HCT116 (cell line): ENCODE measurements around the gene ART5.

Experiments
- EZH2 ChIP-seq: fragments of 200-600 bp; sonication (generic); IDR thresholded peaks from 2 replicates; pipeline ENCODE4 v1.6.1; 2017; ENCODE audit warnings: antibody characterized with exemption, mixed run types
- EZH2phosphoT487 ChIP-seq: fragments of 200-600 bp; IDR thresholded peaks from 2 replicates; pipeline ENCODE4 v1.6.1; 2018; ENCODE audit warnings: antibody characterized with exemption, borderline replicate concordance
- MAX ChIP-seq: IDR thresholded peaks from 2 replicates; pipeline ENCODE4 v1.6.1; 2012
- POLR2A ChIP-seq: IDR thresholded peaks from 2 replicates; pipeline ENCODE4 v1.7.0; 2011; ENCODE audit warnings: borderline replicate concordance; ENCODE audit not compliant: insufficient read depth, insufficient read length; ENCODE audit errors: extremely low read depth
- POLR2AphosphoS5 ChIP-seq: IDR thresholded peaks from 2 replicates; pipeline ENCODE4 v1.6.1; 2011; ENCODE audit warnings: mild to moderate bottlenecking, low read depth, low read length, moderate library complexity
- RAD21 ChIP-seq: IDR thresholded peaks from 2 replicates; pipeline ENCODE4 v1.6.1; 2012; ENCODE audit warnings: low read depth, mild to moderate bottlenecking
- SIN3A ChIP-seq: IDR thresholded peaks from 2 replicates; pipeline ENCODE4 v1.6.1; 2012; ENCODE audit warnings: low read depth
- ZNF274 ChIP-seq: fragments of 200-500 bp; sonication (Bioruptor generic); IDR thresholded peaks from 2 replicates; pipeline ENCODE4 v1.6.1; 2014; ENCODE audit warnings: mild to moderate bottlenecking, low read depth, low read length, inconsistent platforms
- TF ChIP-seq, protein P1 (sequence below), 3 experiments: fragments of 200-600 bp in 1 of 3; sonication (generic) in 1 of 3; IDR thresholded peaks in 2 of 3; conservative IDR thresholded peaks in 1 of 3; 2 replicates each; pipeline ENCODE4 v1.5.1; 2012 to 2017; ENCODE audit warnings: low read depth in 2 of 3, low read length in 2 of 3, antibody characterized with exemption in 1 of 3, borderline replicate concordance in 1 of 3, control low read depth in 1 of 3, mild to moderate bottlenecking in 1 of 3, mixed read lengths in 1 of 3, mixed run types in 1 of 3, moderate library complexity in 1 of 3; ENCODE audit not compliant: insufficient read depth in 1 of 3
- TF ChIP-seq, protein P2 (sequence below): IDR thresholded peaks from 2 replicates; pipeline ENCODE4 v1.6.1; 2012; ENCODE audit warnings: low read depth

DNA sequence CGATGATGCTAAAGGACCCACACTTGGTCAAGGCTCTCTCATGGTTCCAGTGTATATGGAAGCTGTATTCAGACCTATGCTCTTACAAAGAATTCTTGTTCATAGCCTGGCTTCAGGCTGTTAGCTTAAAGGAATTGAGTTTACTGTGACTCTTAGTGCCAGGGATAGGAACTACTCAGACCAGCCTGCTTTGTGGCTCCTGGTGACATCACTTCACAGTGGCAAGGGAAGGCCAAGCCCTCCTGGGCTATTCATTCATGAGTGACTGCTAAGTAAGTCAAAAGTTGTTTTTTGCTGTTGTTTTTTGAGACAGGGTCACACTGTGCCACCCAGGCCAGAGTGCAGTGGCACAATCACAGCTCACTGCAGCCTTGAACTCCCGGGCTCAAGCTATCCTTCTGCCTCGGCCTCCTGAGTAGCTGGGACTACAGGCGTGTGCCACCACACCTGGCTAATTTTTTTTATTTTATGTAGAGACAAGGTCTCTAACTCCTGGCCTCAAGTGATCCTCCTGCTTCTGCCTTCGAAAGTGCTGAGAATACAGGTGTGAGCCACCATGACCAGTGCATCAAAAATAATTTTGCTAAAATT is 9.6 kb downstream of the ART5 start:
- TF ChIP-seq MAX (no peak), POLR2AphosphoS5 (no peak), POLR2A (no peak), EZH2phosphoT487 (no peak), SIN3A (no peak), EZH2 (no peak), ZNF274 (no peak), RAD21 (no peak)
- TF ChIP-seq, protein P1, sequence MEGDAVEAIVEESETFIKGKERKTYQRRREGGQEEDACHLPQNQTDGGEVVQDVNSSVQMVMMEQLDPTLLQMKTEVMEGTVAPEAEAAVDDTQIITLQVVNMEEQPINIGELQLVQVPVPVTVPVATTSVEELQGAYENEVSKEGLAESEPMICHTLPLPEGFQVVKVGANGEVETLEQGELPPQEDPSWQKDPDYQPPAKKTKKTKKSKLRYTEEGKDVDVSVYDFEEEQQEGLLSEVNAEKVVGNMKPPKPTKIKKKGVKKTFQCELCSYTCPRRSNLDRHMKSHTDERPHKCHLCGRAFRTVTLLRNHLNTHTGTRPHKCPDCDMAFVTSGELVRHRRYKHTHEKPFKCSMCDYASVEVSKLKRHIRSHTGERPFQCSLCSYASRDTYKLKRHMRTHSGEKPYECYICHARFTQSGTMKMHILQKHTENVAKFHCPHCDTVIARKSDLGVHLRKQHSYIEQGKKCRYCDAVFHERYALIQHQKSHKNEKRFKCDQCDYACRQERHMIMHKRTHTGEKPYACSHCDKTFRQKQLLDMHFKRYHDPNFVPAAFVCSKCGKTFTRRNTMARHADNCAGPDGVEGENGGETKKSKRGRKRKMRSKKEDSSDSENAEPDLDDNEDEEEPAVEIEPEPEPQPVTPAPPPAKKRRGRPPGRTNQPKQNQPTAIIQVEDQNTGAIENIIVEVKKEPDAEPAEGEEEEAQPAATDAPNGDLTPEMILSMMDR (IDR thresholded peaks at IDR 0.05 in 2 of 3, conservative IDR thresholded peaks at IDR 0.05 in 1 of 3; ENCODE audit: borderline replicate concordance in 1 of 3, insufficient read depth in 1 of 3, low read depth in 2 of 3, low read length in 2 of 3) = no peak
- TF ChIP-seq, protein P2, sequence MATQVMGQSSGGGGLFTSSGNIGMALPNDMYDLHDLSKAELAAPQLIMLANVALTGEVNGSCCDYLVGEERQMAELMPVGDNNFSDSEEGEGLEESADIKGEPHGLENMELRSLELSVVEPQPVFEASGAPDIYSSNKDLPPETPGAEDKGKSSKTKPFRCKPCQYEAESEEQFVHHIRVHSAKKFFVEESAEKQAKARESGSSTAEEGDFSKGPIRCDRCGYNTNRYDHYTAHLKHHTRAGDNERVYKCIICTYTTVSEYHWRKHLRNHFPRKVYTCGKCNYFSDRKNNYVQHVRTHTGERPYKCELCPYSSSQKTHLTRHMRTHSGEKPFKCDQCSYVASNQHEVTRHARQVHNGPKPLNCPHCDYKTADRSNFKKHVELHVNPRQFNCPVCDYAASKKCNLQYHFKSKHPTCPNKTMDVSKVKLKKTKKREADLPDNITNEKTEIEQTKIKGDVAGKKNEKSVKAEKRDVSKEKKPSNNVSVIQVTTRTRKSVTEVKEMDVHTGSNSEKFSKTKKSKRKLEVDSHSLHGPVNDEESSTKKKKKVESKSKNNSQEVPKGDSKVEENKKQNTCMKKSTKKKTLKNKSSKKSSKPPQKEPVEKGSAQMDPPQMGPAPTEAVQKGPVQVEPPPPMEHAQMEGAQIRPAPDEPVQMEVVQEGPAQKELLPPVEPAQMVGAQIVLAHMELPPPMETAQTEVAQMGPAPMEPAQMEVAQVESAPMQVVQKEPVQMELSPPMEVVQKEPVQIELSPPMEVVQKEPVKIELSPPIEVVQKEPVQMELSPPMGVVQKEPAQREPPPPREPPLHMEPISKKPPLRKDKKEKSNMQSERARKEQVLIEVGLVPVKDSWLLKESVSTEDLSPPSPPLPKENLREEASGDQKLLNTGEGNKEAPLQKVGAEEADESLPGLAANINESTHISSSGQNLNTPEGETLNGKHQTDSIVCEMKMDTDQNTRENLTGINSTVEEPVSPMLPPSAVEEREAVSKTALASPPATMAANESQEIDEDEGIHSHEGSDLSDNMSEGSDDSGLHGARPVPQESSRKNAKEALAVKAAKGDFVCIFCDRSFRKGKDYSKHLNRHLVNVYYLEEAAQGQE = no peak
